GM19240 (cell line): ENCODE measurements around the gene BCL11B.

Experiments used
- DNase-seq: peaks from one replicate; pipeline ENCODE4 v3.0.0; 2011; ENCODE audit warnings: low spot score; ENCODE audit not compliant: insufficient read length

BCL11B gene

DNA sequence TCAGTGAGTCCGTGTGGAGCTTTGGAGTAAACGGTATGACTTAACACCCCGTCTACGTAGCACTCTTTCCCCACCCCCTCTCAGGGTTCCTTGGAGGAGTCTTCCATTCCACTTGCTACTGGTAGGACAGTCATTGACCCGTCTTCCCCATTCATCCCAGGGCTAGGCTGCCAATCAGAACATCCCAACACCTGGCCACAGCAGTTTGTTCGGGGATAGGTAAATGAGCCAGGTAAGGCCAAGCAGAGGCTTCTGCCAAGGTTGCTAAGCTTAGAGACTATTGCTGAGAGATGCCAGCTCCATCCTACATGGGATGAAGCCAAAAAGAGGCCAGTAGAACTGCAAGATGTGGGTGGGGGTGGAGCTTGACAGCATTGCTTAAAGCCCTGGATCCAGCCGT, 130.8 kb downstream of the BCL11B start:
- no peak for DNase-seq

DNA sequence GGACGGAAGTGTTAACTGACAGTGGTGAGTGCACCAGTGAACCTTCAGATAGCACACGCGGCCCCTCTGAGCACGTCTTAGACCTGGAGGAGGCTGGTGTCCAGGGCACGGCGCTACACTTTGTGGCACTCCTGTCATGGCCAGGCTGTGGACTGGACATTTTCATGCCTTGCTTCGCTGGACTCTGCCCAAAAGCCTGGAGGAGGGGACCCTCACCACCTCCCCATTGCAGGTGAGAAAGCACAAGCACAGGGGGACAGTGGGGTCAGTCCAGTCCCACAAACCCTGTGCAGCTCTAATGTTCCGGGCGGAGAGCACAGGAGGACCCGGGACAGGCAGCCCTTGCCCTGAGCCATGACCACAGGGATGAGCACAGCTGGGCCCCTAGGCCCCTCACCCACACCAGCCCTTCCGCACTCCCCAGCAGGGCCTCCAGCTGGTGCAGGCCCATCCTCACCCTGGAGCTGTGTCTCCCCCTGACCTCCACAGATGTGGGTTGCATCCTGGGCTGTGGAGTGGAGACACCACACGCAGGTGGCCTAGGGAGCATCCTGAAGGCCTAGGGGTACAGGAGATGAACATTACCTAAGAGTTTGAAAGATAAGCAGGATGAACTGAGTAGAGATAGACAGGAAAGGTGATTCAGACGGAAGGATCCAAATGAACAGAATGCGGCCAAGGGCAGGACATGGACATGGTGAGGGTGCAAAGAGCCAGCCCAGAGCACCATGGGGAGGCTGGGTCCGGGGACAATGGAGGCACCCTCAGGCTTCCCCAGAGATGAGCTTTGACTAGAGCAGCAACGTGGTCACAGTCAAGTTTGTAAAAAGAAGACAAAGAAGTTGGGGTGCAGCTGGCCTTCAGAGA, 132.8 kb downstream of the BCL11B start:
- DNase-seq: no peak

DNA sequence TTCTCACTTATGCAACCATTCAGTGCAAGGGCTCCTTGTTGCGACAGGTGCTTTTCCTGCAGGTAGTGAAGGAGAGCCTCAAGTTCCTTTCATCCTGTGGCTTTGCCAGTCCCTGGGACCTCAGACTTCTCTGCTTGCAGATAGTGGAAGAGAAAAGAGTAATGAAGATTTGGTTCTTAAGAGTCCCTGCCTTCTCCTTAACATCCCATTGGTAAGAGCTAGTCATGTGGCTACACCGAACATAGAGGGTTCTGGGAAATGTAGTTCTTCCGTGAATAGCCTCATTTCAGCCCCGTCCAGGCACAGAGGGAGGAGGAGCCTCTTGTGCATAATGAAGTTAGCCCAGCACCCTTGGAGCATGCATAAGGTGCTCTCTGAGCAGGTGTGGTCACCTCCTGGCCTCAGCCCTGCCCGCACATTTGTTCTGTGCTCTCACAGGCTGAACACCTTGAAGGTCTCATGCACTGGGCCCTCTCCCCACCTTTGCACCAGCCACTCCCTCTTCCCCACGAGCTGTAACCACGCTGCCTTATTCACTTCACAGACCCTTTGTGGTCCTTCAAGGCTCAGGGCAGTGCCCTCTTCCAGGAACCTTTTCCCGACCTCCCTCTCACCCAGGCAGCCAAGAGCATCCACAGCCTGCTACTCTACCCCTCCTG, 134.0 kb downstream of the BCL11B start:
- no peak for DNase-seq

DNA sequence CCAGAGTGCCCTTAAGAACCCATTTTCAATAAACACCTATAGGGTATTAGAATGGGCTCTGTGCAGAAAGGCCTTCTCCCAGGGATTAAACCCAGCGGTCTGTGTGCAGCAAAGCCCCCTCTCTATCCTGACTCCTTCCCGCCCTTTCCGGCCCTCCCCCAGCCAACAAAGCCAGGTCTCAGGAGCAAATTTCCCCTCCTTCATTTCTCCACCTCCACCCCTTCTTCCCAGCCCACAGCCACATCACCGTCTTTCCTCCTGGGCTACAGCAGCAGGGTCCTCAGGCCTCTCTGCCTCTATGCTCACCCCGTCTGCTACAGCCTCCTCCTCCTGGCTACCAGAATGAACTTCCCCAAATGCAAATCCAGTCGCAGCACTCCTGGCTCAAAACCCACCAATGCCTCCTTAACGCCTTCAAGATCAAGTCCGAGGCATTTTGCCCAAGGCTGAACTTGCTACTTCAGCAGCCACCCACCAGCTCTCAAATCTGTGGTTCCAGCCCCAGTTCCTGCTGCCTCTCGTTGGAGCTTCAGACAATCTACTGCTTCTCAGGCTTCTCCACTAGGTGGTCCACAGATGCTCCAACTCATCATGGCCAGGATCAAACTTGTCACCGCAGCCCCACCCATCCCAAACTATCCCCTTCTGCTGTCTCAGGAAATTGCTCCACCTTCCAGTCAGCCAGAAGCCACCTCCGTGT, 134.8 kb downstream of the BCL11B start:
- DNase-seq: no peak

DNA sequence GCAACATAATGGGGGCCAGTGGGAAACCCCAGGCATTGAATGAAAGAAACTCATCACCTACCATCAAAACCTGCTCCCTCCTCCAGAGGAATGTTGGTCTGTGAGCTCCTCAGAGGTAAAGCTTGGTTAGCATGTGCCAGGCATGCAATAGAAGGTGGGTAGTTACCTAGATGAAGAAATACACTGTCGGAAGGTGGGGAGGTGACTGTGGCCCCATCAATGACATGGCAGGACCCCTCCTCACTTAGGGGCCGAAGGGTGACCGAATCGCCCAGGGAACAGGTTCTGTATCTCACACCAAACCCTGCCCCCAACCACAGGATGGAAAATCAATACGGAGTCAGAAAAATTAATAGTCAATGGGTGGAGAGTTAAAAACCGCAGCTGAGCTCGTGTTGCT, 135.6 kb downstream of the BCL11B start:
- DNase-seq: no peak

GRCh38 chr14:99136047-99136400, 136.0 kb downstream of the BCL11B start:
- no peak for DNase-seq

GRCh38 chr14:99134516-99135046, 137.4 kb downstream of the BCL11B start:
- DNase-seq: no peak

GRCh38 chr14:99133636-99134515, 138.1 kb downstream of the BCL11B start:
- DNase-seq: no peak

DNA sequence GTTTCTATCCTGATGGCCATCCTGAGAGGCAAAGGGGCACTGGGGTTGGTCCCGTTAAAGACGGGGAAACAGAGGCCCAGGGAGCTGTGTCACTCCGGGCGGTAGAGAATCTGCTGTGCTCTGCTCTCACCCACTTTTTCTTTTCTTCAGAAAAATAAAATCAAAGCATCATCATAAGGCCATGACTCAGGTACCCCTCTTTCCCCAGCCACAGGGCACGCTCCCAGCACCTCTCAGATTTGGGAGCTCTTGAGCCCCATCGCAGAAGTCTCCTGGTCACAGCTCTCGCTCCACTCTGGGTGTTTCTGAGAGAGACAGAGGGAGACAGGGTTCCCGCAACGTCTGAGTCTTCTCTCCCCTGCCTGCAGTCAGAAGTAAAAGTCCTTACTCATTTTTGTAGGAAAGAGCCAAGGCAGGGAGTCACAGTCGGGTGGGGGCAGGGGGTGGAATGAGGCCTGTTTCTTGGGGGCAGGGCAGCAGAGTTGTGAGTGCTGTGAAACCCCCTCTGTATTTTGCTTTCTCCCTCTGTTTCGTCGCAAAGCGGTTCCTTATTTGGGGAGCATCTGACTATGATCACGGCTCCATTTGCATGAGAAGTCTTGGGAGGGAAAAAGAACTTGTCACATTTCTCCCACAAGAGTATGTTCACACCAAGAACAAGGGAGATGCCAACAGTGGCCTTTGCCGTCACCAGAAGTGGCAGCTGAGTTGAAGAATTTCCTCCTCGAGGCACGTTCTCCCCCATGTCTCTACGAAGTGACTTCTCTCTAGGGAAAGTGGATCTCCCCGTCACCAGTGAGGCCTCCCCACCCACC, 139.0 kb downstream of the BCL11B start:
- DNase-seq: no peak

DNA sequence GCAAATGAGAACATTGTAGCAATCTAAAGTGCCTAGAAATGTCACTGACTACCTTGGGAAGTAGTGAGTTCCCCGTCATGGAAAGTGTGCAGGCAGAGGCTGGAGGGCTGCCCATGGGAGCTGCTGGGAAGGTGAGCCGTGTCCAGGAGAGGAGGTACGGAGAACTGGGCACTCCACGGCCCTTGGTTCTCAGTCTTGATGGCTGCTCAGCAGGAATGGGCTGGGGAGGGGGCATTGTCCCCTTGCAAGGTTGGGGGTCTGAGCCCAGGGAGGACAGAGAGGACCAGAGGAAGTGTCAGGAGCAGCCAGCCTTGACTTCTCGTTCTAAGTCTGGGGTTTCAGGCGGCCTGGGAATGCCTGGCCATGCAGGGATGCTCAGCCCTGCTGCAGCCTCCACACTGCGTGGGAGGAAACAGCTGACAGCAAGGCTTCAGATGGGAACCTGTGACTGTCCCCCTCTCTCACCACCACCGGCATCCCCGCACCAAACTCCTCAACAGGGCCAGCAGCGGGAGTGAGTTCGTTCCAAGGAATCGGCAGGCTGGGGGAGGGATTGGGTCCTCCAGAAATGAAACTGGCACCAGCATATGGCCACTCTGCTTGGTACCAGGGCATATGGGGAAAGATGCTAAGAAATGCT, 140.2 kb downstream of the BCL11B start:
- no peak for DNase-seq

- no peak for DNase-seq
These were observed 142.0 kb downstream of the BCL11B start for GRCh38 chr14:99129998-99130397.

DNA sequence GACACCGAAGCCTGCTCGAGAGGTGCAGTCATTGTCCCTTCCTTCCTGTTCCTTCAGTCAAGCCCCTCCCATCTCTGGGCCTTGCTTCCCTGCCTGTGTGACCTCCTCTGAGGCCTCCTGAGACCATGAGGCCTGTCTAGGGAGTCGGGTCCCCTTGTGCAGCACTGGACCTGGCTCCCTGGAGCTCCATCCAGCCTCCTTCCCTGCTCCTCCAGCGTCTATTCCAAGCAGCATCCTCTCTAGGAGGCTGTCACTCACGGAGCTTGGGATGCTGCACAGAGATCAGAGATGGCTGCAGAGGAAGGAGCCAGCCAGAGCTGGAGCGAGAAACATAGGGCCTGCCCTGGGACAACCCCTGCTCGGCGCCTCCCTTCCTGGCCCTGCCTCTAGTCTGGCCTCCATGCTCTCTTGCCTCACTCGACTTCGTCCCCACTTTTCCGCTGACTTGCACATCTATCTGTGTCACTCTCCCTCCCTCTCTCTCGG, 142.7 kb downstream of the BCL11B start:
- no peak for DNase-seq

- no peak for DNase-seq
These were observed 143.8 kb downstream of the BCL11B start for GRCh38 chr14:99128185-99128584.

DNA sequence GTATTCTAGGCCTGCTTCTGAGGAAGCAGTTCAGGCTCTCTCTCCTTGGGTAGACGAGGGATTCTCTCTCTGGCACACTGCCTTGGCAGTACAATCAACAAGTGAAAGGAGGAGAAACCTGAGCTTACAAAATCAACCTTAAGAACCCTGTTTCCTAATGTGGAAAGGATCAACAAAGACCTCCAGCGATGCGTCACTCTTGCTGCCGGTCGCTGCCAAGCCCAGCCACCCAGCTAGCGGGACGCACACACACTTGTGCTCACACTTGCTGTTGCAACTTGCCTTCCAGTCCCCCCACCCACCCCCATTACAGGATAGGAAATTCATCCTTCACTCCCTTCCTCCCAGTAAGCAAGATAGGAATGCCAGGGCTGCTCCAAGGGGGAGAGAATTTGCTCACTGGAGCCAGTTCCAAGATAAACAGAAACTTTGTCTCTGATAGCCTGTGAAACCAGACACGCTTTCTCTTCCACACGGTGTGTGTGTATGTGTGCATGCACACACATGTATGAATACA, 144.3 kb downstream of the BCL11B start:
- DNase-seq: no peak

DNA sequence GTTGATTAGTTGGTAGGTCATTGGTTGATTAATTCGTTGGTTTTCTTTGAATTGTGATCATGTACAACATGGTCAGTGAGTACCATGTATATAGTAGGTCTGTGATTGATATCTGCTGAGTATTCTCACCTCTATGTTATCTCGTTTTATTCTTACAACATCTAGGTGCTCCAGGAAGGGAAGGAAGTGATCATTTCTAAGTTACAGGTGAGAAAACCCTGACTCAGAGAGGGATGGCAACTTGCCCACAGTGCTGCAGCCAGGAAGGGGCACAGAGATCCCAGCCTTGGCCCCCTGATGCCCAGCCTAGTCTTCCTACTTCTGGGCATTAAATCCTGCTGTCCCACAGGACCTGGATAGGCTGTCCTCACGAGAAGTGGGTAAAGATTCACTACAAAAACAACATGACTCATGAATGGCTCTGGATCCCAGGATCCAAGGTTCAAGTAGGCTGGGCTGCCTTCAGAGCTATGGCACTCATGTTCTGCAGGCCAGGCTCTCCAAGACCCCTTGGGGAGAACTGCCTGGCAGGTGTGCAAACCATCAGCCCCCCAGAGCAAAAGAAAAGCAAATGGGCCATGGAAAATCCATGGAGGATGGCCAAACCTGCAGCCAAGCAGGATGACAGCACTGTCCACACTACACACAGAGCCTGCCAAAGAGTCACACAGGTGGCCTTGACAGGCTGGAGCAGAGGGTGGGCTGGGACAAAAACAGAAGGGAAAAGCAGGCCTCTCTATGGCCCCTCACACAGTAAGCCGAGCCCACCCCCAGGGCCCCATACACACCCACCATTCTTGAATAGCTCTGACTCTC, 146.2 kb downstream of the BCL11B start:
- no peak for DNase-seq

- DNase-seq: no peak
These were observed 146.9 kb downstream of the BCL11B start for GRCh38 chr14:99125113-99125512.

DNA sequence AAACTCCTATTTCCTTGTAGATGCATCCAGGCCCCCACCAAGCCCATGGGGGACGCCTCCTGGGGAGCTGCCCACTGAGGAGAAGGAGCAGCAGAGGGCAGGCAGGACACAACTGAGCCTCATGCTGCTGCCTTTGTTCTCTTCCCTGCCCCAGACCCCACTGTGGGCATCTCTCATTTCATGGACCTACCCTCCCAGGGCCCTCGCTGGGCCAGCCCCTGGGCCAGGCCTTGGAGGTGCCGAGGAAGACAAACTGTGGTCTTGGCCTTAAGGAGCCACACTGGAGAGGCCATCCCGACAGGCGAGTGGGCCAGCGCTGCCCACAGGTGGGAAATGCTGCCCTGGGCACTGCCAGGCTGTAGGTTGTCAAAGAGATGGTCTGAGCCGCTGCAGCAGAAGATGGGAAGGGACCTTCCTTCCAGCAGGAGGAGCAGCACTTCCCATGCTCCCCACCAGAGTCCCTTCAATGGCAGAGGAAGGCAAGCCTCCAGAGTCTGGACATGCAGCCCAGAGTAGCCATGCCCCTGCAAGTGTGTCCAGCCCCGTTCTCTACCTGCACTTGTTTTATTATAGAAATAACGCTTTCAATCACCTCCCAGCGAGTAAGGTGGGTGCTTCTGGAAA, 147.4 kb downstream of the BCL11B start:
- DNase-seq: no peak
